ENCODE data around the gene HOXB5.

HOXB5 gene

GRCh38 chr17:48609033-48609432 is 15.5 kb upstream of the HOXB5 start:
- no peak overlapping the region for H3K27ac ChIP-seq (ENCODE audit: insufficient read depth, low read length, poor library complexity, severe bottlenecking)
- H3K4me3 ChIP-seq (ENCODE audit: insufficient read depth, low read depth, low read length, poor library complexity, severe bottlenecking) = no peak overlapping the region
- H3K27me3 ChIP-seq (replicated peaks; ENCODE audit: control insufficient read depth, insufficient read depth, low read length, poor library complexity, severe bottlenecking) = peaks cover 57% of the 10 kb centered on the region

GRCh38 chr17:48608494-48608834 is 14.9 kb upstream of the HOXB5 start:
- Histone ChIP-seq H3K27me3 (replicated peaks; ENCODE audit: control insufficient read depth, insufficient read depth, low read length, poor library complexity, severe bottlenecking) (peaks cover 57% of the 10 kb centered on the region), H3K36me3 (ENCODE audit: control insufficient read depth, insufficient read depth, low read length) (no peaks in the 10 kb centered on the region), H3K27ac (ENCODE audit: insufficient read depth, low read length, poor library complexity, severe bottlenecking) (no peak overlapping the region), H3K4me1 (ENCODE audit: control insufficient read depth, insufficient read depth, low read length, poor library complexity, severe bottlenecking) (peaks cover 44% of the 10 kb centered on the region), H3K9me3 (ENCODE audit: control insufficient read depth, low read length) (no peaks in the 10 kb centered on the region), H3K4me3 (ENCODE audit: insufficient read depth, low read depth, low read length, poor library complexity, severe bottlenecking) (no peak overlapping the region)
- DNase-seq = no peak

More at GRCh38 chr17:48609033-48609432, 15.5 kb upstream of the HOXB5 start:
- no peaks in the 10 kb centered on the region for H3K36me3 ChIP-seq (ENCODE audit: control insufficient read depth, insufficient read depth, low read length)
- DNase-seq = no peak
- H3K9me3 ChIP-seq (ENCODE audit: control insufficient read depth, low read length) = no peaks in the 10 kb centered on the region
- H3K4me1 ChIP-seq (ENCODE audit: control insufficient read depth, insufficient read depth, low read length, poor library complexity, severe bottlenecking) = peaks cover 45% of the 10 kb centered on the region

- Histone ChIP-seq H3K27me3 (replicated peaks; ENCODE audit: control insufficient read depth, insufficient read depth, low read length, poor library complexity, severe bottlenecking) (peaks cover 59% of the 10 kb centered on the region), H3K4me3 (ENCODE audit: insufficient read depth, low read depth, low read length, poor library complexity, severe bottlenecking) (no peak overlapping the region)
These were observed 13.5 kb upstream of the HOXB5 start for GRCh38 chr17:48606892-48607614.

GRCh38 chr17:48605991-48606891 is 12.7 kb upstream of the HOXB5 start:
- H3K4me1 ChIP-seq (ENCODE audit: control insufficient read depth, insufficient read depth, low read length, poor library complexity, severe bottlenecking) = peaks cover 24% of the 10 kb centered on the region
- H3K27me3 ChIP-seq (replicated peaks; ENCODE audit: control insufficient read depth, insufficient read depth, low read length, poor library complexity, severe bottlenecking) = peaks cover 62% of the 10 kb centered on the region
- no peak overlapping the region for H3K4me3 ChIP-seq (ENCODE audit: insufficient read depth, low read depth, low read length, poor library complexity, severe bottlenecking)
- no peak overlapping the region for H3K27ac ChIP-seq (ENCODE audit: insufficient read depth, low read length, poor library complexity, severe bottlenecking)
- H3K9me3 ChIP-seq (ENCODE audit: control insufficient read depth, low read length) = no peaks in the 10 kb centered on the region
- H3K36me3 ChIP-seq (ENCODE audit: control insufficient read depth, insufficient read depth, low read length) = no peaks in the 10 kb centered on the region
- no peak for DNase-seq

More at GRCh38 chr17:48606892-48607614, 13.5 kb upstream of the HOXB5 start:
- H3K36me3 ChIP-seq (ENCODE audit: control insufficient read depth, insufficient read depth, low read length) = no peaks in the 10 kb centered on the region
- H3K27ac ChIP-seq (ENCODE audit: insufficient read depth, low read length, poor library complexity, severe bottlenecking) = no peak overlapping the region
- peaks cover 32% of the 10 kb centered on the region for H3K4me1 ChIP-seq (ENCODE audit: control insufficient read depth, insufficient read depth, low read length, poor library complexity, severe bottlenecking)
- no peaks in the 10 kb centered on the region for H3K9me3 ChIP-seq (ENCODE audit: control insufficient read depth, low read length)
- DNase-seq = no peak

DNA sequence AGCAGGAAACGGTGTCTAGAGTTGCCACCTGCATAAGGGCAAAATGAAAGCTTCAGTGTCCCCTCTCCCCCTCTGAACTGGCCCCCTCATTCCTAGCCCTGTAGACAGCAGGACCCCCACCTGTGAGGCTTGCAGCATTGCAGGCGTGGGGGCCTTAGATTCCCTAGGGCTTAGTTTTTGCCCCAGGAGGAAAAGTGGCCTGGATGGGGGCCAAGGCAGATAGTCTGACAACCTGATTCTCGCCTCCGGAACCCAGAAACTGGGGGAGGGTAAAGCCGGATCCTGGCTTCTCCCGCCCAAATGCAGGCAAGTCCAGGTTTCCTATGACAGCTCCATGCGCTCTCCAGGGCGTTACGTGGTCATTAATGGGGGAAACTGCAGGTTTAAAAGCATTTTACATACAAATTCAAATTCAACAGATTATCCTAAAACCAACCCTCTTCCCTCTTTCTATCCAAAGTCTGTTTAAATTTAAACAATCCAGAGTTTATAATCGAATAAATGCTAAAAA is 11.9 kb upstream of the HOXB5 start:
- H3K27me3 ChIP-seq (replicated peaks; ENCODE audit: control insufficient read depth, insufficient read depth, low read length, poor library complexity, severe bottlenecking) = peaks cover 68% of the 10 kb centered on the region
- no peak overlapping the region for H3K27ac ChIP-seq (ENCODE audit: insufficient read depth, low read length, poor library complexity, severe bottlenecking)
- H3K4me3 ChIP-seq (ENCODE audit: insufficient read depth, low read depth, low read length, poor library complexity, severe bottlenecking) = no peak overlapping the region
- no peak for DNase-seq
- H3K9me3 ChIP-seq (ENCODE audit: control insufficient read depth, low read length) = no peaks in the 10 kb centered on the region
- H3K36me3 ChIP-seq (ENCODE audit: control insufficient read depth, insufficient read depth, low read length) = no peaks in the 10 kb centered on the region
- peaks cover 16% of the 10 kb centered on the region for H3K4me1 ChIP-seq (ENCODE audit: control insufficient read depth, insufficient read depth, low read length, poor library complexity, severe bottlenecking)

- Histone ChIP-seq H3K4me1 (ENCODE audit: control insufficient read depth, insufficient read depth, low read length, poor library complexity, severe bottlenecking) (peaks cover 10% of the 10 kb centered on the region), H3K27me3 (replicated peaks; ENCODE audit: control insufficient read depth, insufficient read depth, low read length, poor library complexity, severe bottlenecking) (peaks cover 62% of the 10 kb centered on the region), H3K9me3 (ENCODE audit: control insufficient read depth, low read length) (no peaks in the 10 kb centered on the region), H3K36me3 (ENCODE audit: control insufficient read depth, insufficient read depth, low read length) (no peaks in the 10 kb centered on the region), H3K27ac (ENCODE audit: insufficient read depth, low read length, poor library complexity, severe bottlenecking) (no peak within 1 kb of the TSS), H3K4me3 (ENCODE audit: insufficient read depth, low read depth, low read length, poor library complexity, severe bottlenecking) (no peak within 1 kb of the TSS)
- DNase-seq = no peak
These were observed 11.3 kb upstream of the HOXB5 start, which contains the start of gene HOXB6 for GRCh38 chr17:48604770-48605329. Gene HOXB6, minus strand, starts transcription at chr17:48604986. Its CDS starts 6,836 bp downstream, at chr17:48598150.

GRCh38 chr17:48603959-48604769 is 10.6 kb upstream of the HOXB5 start:
- Histone ChIP-seq H3K4me3 (ENCODE audit: insufficient read depth, low read depth, low read length, poor library complexity, severe bottlenecking) (no peak overlapping the region), H3K4me1 (ENCODE audit: control insufficient read depth, insufficient read depth, low read length, poor library complexity, severe bottlenecking) (peaks cover 9% of the 10 kb centered on the region), H3K9me3 (ENCODE audit: control insufficient read depth, low read length) (no peaks in the 10 kb centered on the region), H3K27me3 (replicated peaks; ENCODE audit: control insufficient read depth, insufficient read depth, low read length, poor library complexity, severe bottlenecking) (peaks cover 59% of the 10 kb centered on the region), H3K36me3 (ENCODE audit: control insufficient read depth, insufficient read depth, low read length) (no peaks in the 10 kb centered on the region), H3K27ac (ENCODE audit: insufficient read depth, low read length, poor library complexity, severe bottlenecking) (no peak overlapping the region)
- DNase-seq = no peak

DNA sequence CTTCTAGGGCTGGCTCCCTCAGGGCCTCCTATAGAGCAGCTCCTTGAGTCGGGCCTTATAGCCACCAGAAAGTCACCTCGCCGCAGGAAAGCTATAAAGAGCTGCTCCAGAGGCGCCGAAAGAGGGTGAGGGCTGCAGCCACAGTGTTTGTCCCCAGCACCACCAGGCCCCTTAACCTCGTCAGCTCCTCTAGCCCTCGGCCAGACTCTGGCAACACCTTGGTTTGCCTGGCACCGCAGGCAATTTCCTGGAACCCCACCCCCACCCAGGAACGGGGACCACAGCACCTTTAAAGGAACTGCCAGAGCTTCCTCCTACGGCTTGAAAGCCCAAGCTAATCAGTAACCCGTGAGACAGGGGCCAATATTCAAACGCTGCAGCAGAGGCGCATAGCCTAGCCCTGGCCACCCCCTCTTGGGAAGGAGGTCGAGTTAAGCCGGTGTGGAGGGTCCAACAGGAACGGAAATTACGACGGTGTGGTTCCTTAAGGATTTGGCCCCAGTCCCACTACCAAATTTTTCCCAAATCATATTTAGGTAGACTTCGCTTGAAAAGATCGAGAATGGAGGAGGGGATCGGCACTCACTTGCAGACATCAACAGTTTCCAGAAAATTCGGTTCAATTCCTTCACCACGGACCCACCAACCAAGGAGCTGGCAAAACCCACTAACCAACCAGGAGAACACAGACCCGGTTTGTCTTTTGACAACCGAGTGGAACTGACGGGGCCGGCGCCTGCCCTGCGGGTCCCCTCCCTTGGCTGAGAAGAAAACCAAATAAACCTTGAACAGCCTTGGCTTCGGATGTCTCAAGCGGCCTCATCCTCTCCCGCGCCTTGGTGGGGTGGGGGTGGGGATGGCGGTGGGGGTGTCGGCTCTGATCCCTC is 8.2 kb upstream of the HOXB5 start:
- Histone ChIP-seq H3K27me3 (replicated peaks; ENCODE audit: control insufficient read depth, insufficient read depth, low read length, poor library complexity, severe bottlenecking) (peaks cover 72% of the 10 kb centered on the region), H3K9me3 (ENCODE audit: control insufficient read depth, low read length) (no peaks in the 10 kb centered on the region), H3K4me3 (ENCODE audit: insufficient read depth, low read depth, low read length, poor library complexity, severe bottlenecking) (no peak overlapping the region), H3K36me3 (ENCODE audit: control insufficient read depth, insufficient read depth, low read length) (no peaks in the 10 kb centered on the region), H3K4me1 (ENCODE audit: control insufficient read depth, insufficient read depth, low read length, poor library complexity, severe bottlenecking) (peaks cover 26% of the 10 kb centered on the region), H3K27ac (ENCODE audit: insufficient read depth, low read length, poor library complexity, severe bottlenecking) (no peak overlapping the region)
- no peak for DNase-seq

DNA sequence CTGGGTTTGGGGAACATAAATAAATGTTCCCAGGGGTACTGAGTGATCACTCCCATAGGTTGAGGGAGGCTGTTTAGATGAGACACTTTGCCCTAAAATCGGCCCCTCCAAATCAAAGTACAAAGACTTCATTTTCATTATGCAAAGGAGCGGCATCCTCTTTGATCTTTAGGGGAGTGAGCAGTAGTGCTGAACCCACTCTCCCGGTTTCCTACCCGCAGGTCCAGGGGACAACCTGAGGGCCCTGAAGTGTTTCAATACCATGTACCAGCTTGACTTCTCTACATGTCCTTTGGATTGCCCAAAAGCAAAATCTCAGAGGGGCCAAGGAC is 7.6 kb upstream of the HOXB5 start:
- no peak overlapping the region for H3K4me3 ChIP-seq (ENCODE audit: insufficient read depth, low read depth, low read length, poor library complexity, severe bottlenecking)
- no peaks in the 10 kb centered on the region for H3K9me3 ChIP-seq (ENCODE audit: control insufficient read depth, low read length)
- H3K27me3 ChIP-seq (replicated peaks; ENCODE audit: control insufficient read depth, insufficient read depth, low read length, poor library complexity, severe bottlenecking) = peaks cover 77% of the 10 kb centered on the region
- H3K4me1 ChIP-seq (ENCODE audit: control insufficient read depth, insufficient read depth, low read length, poor library complexity, severe bottlenecking) = peaks cover 32% of the 10 kb centered on the region
- H3K27ac ChIP-seq (ENCODE audit: insufficient read depth, low read length, poor library complexity, severe bottlenecking) = no peak overlapping the region
- no peak for DNase-seq
- no peaks in the 10 kb centered on the region for H3K36me3 ChIP-seq (ENCODE audit: control insufficient read depth, insufficient read depth, low read length)
